Activated T-cell treated with anti-CD3 and anti-CD28 coated beads, Interleukin-2, amount 50 U/mL, for 1 hour (primary cell): Measurements from ENCODE around the gene PTPRQ.
"Not testable (repeated sequence)": the region's sequence is repeated elsewhere in the genome, so short reads cannot be mapped to it uniquely, and the experiment has no call there.

Source experiments
- DNase-seq: peaks from one replicate; pipeline ENCODE4 v3.0.0-alpha.2; 2020

The PTPRQ gene

DNA sequence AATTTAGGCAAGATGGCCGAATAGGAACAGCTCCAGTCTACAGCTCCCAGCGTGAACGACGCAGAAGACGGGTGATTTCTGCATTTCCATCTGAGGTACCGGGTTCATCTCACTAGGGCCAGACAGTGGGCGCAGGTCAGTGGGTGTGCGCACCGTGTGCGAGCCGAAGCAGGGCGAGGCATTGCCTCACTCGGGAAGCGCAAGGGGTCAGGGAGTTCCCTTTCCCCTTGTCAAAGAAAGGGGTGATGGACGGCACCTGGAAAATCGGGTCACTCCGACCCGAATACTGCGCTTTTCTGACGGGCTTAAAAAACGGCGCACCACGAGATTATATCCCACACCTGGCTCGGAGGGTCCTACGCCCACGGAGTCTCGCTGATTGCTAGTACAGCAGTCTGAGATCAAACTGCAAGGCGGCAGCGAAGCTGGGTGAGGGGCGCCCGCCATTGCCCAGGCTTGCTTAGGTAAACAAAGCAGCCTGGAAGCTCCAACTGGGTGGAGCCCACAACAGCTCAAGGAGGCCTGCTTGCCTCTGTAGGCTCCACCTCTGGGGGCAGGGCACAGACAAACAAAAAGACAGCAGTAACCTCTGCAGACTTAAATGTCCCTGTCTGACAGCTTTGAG lies 33.6 kb downstream of the PTPRQ start:
- DNase-seq = not testable (repeated sequence)

DNA sequence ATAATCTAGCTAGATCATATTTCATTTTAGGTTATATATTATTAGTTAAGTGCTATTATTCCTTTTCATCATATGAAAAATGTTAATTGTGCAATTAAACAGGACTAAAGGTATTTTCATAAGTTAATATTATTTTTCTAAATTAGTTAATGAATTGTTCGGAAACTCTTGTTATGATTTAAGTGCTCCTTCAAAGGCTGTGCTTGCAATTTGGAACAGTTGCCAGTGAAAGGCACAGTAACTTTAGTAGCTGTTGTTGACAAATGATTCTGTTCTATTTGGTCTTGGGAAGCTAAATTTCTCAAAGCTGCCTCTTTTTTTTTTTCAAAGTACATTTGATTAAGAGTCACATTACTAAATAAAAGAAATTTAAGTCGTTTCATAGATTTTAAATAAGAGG lies 40.7 kb downstream of the PTPRQ start:
- no peak for DNase-seq

GRCh38 chr12:80485222-80485987 lies 41.4 kb downstream of the PTPRQ start:
- DNase-seq = no peak

GRCh38 chr12:80490329-80490728 lies 46.3 kb downstream of the PTPRQ start:
- DNase-seq = no peak

DNA sequence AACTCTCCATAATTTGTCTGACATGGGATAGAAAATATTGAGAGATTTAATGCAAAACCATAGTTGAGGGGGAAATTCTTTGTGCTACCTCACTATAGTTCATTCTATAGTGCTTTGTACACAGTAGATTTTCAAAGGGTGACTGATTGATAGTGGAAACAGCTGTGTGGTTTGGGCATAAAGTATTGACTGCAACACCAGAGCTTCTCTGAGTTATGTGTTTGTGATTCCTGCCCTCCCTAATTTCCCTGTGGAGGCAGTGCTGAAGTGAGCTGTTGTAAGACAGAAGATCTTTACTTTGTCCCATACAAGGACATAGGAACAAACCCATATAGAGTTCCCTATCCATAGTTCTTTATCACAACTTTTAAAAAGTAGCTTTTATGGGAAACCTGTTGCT lies 47.1 kb downstream of the PTPRQ start:
- no peak for DNase-seq

- no peak for DNase-seq
These were observed 49.4 kb downstream of the PTPRQ start for GRCh38 chr12:80493466-80493865.

GRCh38 chr12:80494836-80495235 lies 50.8 kb downstream of the PTPRQ start:
- no peak for DNase-seq

DNA sequence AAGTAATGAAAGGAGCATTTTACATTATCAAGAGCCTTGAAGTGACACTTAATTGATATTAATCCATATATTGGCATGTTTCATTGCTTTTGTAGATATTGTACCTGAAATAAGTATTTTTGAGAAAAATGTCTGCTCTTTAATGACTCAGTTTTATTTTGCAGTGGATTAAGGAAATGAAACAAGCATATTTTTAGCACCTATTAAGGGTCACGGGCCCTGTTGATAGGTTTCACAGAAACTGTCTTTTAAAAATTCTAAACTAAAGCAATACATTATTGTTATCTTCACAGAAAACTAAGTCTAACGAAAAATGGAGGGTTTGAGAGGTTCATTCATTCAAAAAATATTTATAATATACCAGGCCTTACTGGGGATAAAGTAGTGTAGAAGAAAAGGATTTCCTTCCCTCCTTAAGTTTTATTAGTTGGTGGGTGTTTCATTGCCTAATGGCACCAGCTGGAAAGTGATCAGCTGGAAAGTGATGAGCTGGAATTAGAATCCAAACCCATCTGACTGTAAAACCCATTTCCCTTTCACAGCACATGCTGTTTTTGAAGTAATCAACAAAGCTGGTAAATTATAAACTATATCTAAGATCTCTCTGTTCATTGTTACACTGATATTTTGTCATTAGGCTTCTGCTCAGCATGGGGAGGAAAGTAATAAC lies 54.2 kb downstream of the PTPRQ start:
- no peak for DNase-seq

DNA sequence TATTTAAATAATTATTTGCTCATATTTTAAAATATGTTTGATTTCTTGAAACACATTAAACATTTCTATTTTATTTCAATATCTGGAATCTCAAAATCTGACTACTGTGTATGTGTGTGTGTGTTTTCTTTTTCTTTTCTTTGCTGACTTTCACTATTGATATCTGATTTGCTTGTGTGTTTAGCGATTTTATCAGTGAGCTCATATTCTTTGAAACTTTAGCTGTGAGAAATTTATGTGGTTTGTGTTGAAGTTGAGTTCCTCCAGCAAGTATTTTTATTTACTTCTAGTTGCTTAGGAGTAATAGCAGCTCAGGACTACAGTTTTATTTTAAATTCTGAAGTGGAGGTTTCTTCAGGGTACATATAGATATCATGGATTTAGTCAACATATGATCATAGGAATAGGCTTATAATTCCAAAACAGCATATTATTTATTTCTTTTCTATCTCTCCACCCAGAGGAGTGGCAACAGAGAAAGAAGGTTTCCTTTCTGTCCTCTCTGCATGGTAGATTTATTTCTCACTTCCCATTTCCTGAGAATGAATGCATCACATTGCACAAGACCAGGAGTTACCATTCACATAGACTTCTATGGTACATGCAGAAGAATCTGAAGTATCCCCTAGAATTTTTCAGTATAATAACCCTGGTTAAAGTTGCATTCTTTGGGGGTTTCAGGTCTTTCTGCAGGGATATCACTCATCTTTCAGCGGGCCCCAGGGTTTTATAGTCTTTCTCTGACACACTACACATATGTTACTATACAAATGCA lies 60.5 kb downstream of the PTPRQ start:
- no peak for DNase-seq

GRCh38 chr12:80509781-80510556 lies 65.9 kb downstream of the PTPRQ start:
- DNase-seq = no peak

- DNase-seq = no peak
These were observed 68.7 kb downstream of the PTPRQ start for GRCh38 chr12:80512781-80513180.

DNA sequence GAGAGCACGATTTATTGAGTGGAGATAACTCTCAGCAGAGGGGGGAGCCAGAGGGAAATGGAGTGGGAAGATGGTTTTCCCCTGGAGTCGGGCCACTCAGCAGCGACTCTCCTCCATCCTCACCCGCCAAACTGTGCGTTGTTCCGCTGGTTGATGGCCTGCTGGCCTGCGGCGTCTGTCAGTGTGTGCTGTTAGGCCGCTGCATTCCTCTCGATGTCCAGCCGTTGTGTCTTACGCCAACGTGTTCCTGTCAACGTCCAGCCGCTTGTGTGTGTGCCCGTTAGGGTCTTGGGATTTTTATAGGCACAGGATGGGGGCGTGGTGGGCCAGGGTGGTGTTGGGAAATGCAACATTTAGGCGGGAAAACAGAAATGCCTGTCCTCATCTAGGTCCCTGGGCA lies 69.2 kb downstream of the PTPRQ start:
- DNase-seq = no peak

- no peak for DNase-seq
These were observed 73.6 kb downstream of the PTPRQ start for GRCh38 chr12:80517655-80518054.

- DNase-seq = no peak
These were observed 87.6 kb downstream of the PTPRQ start for GRCh38 chr12:80531646-80532045.

DNA sequence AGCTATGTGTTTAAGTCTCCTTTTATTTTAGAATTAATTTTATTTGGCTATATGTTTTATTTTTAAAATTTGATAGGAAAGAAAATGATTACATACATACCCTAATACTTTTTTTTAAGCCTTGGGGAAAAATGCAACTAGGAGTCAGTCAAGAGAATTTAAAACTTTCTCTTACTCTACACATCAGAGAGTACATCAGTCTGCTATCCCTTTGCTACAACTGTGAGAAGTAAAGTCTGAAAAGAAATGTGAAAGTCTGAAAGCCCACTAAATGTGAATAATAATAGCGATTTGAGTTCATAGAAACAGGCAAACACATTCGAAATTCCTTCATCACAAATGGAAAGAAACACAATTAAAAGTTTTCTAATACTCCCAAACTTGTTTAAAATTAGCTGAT lies 95.0 kb downstream of the PTPRQ start:
- no peak for DNase-seq

DNA sequence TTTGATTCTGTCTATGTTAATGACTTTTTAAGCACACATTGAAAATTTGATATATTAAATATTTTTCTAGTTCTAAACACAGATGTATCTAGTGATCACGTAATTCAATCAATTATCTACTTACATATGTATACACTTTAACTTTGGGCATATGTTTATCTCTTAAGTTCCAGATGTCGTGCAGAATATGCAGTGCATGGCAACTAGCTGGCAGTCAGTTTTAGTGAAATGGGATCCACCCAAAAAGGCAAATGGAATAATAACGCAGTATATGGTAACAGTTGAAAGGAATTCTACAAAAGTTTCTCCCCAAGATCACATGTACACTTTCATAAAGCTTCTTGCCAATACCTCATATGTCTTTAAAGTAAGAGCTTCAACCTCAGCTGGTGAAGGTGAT lies 105.3 kb downstream of the PTPRQ start:
- DNase-seq = no peak

GRCh38 chr12:80551897-80552296 lies 107.9 kb downstream of the PTPRQ start:
- no peak for DNase-seq

DNA sequence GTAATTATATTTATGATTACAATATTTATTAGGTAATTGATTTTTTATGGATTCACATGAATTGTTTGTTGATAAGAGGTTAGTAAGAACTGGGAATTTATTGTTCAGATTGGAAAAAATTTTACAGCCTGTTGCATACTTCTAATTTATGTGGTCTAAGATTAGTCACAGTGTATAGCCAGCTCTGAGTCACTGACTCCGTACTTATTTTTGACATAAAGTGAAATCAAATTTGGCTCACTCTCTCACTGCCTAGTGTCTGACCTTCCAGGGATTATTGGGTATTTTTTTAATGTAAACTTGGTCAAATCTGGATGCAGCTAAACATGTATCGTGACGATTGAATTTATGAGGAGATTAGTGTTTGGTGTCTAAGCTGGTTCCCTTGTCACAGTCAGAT lies 109.3 kb downstream of the PTPRQ start:
- DNase-seq = no peak

GRCh38 chr12:80556566-80556965 lies 112.5 kb downstream of the PTPRQ start:
- no peak for DNase-seq

- DNase-seq = no peak
These were observed 115.7 kb downstream of the PTPRQ start for GRCh38 chr12:80559766-80560165.

DNA sequence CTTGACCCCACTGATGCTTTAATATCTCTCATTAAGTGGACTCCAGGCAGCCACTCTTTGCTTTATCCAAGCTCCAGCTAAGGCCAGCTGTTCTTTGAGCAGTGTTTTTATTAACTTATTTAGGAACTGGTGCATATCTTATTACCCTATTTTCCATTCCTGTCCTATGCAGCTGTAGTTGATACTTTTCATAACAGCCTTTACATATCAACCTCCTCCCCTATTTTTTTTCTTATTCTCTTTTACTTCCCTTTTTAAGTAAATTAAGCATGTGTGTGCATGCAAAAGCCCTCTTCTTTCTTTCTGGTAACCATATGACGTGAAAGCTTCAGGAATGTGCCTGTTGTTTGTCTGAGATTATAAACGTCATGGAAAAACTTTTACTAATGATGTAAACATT lies 121.2 kb downstream of the PTPRQ start:
- no peak for DNase-seq

- no peak for DNase-seq
These were observed 123.4 kb downstream of the PTPRQ start for GRCh38 chr12:80567401-80567800.
